Endometrial microvascular endothelial cells (primary cell): ENCODE data around the gene RPS6KA2. TPM values are rescaled to one million over a fixed set of nuclear protein-coding genes. Genes with fewer than 3 reads are reported as not detected.
"Not testable (repeated sequence)": the region's sequence is repeated elsewhere in the genome, so short reads cannot be mapped to it uniquely, and the experiment has no call there.

ENCODE experiments used
- in situ Hi-C: cut with HindIII; loops from 2 replicates; pipeline ENCODE4 v1.10.0; 2017; ENCODE audit warnings: low sequenced_read_pairs, low pct_unique_long_range_greater_than_20kb; ENCODE audit errors: inconsistent ontology term
- total RNA-seq: library from RNA; depleted of rRNA; stranded (reverse); fragments of >200 nt; gene quantifications from one replicate; pipeline ENCODE4 v1.2.3, GENCODE V29; 2015; ENCODE audit errors: inconsistent ontology term

RPS6KA2 gene
- total RNA-seq, 1 donor from 2014 or later, result 35.5 TPM

DNA sequence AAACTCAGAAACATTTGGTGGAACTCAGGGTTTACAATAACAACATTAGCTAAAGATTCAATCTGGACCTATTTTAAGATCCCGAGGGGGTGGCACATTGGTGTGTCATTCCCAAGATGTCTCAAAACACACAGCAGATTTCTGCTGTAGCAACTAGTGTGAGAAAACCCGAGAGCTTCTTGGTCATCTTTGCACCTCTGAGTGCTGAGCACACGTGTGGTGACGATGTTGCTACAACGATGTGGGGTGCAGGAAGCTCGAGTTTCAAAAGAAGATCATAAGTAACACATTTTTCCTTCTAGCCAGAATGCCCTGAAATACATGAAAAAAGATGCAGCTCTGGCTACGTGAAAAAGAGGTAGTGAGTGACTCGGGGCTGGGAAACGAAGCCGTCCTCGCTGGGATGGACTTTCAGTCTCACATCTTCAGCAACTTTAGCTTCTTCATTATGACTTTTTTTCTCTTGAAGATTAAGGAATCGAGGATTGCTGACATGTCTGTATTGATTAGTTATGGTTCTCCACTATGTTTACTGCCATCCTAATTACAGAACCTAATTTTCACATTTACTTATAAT, 42.1 kb downstream of the RPS6KA2 start:
- in situ Hi-C loops, result no loop called here

DNA sequence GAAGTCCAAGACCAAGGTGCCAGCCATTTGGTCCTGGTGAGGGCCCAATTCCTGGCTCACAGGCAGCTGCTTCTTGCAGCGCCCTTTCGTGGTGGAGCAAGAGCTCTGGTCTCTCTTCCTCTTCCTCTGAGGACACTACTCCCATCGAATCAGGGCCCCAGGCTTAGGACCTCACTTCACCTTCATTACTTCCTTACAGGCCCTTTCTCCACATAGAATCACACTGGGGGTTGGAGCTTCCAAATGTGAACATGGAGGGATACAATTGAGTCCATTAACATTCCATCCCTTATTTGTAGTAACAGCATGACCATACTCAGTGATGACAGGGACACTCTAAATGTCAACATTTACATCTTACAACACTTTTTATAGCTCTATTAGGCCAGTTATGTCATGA, 42.9 kb downstream of the RPS6KA2 start:
- in situ Hi-C loops, result no loop called here

DNA sequence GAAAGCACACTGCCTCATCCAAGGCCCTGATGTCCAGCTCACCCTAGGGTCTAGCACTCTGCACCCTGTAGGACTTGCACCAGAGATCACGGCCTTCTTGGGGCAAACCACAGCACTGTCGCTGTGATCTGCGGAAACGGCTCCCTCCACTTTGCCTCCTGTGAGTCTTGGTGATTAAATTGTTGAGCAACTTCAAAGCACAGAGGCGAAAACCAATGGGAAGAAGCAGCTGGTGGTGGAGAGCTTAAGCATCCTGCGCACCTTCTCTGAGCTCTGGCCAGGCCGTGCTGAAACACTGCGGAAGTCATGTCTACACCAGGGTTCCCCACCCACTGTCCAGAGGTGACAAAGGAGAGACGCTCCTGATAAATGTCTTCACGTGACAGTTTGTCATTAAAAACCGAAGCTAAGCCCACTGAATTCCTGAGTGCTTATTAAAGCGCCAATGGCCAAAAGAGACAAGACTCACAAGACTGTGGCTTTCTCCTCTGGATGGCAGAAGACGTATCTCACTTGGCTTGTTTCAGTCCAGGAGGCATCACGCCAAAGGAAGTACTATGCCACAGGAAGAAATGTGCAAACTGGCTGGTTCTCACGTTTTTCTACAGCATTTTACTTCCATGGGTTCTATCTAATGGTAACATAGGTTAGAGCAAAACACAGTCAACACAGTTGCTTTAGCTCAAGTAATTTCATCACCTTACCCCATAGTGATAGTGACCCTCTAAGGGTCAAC, 43.7 kb downstream of the RPS6KA2 start:
- in situ Hi-C loops, result no loop called here

DNA sequence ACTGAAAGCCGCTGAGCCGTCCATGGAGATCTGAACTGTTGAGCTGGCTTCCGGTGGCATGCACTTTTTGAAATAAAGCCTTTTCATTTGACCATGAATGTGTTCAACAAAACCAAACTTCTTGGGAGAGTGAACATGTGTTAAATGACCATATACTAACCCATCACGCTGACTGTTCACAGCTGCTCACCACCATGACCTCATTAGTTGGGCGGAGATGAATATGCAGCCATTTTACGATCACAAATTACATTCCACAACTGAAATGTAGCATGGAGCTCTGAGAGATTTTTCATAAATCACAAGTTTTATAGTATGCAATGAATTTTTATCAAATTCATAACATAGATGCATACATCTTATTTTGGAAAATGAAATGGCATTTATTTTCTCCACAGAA, 44.8 kb downstream of the RPS6KA2 start:
- in situ Hi-C loops, result no loop called here

DNA sequence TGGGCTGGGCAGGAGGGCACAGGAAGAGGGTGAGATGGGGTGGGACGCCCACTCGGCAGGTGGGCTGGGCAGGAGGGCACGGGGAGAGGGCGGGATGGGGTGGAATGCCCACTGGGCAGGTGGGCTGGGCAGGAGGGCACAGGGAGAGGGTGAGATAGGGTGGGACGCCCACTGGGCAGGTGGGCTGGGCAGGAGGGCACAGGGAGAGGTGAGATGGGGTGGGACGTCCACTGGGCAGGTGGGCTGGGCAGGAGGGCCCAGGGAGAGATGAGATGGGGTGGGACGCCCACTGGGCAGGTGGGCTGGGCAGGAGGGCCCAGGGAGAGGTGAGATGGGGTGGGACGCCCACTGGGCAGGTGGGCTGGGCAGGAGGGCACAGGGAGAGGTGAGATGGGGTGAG, 45.2 kb downstream of the RPS6KA2 start:
- in situ Hi-C loops, result not testable (repeated sequence)

DNA sequence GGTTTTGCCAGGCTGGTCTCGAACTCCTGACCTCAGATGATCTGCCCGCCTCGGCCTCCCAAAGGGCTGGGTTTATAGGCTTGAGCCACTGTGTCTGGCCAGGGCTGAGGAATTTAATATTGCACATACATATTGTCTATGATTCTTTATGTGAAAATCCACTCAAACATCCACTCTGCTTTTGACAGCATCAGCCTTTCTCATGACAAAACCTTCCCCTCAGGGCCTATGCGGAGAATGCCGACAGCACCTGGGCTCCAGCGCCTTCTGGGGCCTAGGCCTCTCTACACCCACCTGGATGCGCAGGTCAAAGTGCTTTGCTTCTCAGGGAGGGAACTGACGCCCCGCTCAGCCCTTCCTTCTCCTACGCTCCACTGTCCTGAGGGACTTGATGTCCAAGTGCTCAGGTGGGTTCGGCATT, 46.0 kb downstream of the RPS6KA2 start:
- in situ Hi-C loops, result no loop called here

DNA sequence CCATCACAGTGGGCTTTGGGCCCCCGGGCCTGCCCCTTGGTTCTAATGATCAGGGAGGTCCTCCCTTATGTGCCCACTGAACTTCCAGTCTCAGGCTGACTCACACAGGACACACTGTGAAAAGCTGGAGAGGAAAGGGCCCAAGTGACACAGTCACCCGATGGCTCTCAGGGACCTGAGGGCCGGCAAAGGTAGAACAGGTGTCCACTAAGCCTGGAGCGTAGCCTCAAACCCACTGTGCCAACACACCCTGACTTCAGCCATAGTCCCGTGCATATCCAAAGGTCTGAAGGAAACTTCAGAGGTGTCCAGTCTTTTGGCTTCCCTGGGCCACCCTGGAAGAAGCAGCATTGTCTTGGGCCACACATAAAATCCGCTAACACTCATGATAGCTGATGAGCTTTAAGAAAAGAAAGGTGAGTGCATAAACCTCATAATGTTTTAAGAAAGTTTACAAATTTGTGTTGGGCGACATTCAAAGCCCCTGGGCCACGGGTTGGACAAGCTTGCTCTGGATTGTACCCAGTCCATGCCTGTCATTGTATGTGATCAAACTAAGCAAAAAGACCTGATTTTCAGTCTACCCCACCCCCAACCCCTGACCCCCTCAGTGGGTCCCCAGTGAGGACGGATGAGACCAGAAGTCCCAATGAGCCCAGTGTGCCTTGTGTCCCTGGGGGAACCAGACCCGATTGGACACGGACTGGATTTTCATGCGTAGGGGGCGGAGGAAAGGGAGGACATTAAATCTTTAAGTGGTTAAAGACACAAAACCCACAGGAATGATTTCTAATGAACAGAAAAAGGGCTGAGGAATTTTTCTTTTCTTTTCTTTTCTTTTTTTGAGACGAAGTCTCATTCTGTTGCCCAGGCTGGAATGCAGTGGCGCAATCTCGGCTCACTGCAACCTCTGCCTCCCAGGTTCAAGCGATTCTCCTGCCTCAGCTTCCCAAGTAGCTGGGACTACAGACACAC, 46.7 kb downstream of the RPS6KA2 start:
- in situ Hi-C loops, result no loop called here

DNA sequence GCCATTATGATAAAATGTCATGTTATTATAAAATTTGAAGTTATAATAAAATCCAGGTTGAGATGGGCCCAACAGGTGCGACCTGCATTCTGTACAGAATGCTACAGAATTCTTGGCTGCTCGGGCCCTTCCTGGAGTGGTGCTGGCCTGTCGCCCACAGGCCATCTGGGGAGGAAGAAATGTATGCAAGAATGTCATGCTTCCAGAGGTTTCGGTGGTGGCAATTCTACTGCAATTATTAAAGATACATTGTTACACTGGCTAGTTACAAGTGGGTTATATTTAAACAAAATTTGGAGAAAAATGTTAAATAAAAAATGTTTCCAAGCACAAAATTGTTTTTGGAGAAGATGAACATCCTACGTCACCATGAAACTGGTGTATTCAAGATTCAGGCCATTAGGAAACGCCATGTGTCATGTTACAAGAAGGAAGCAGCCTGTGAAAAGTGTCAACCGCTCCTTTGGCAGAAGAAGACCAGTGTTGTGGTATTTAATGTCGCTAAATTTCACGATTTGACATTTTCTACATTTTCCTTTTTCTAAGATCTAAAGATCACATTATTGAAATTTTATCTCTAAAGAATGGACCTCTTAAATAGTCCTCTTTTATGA, 47.7 kb downstream of the RPS6KA2 start:
- in situ Hi-C loops, result no loop called here

DNA sequence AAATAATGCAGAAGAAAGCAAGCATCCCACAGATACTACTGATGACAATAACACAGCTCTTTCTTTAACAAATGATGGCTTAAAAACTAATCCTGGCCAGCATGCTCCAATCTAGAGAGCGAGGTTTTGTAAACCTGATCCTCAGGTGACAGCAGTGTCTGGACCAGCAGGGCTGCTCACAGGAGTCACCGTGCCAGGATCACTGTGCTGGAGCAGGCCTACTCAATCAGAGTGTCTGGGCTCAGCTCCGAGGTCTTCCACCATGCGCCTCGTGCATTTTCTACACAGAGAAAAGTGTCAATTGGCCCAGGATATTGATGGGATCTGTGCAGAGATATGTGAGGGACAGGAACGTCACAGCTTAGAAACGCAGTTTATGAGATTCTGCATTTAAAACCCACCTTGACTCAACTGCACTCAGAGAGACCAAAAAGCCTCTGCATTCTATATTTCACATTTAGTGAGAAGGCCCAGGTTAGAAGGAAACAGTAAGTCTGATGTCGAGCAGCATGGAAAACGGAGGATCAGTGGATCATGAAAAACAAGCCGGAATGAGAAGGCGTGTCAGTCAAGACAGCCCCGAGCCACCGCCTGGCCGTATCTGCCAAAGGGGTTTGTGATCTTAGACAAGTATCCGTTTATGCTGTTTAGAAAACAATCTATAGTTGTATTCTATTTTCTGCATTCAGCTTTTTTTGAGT, 48.4 kb downstream of the RPS6KA2 start:
- in situ Hi-C loops, result no loop called here

DNA sequence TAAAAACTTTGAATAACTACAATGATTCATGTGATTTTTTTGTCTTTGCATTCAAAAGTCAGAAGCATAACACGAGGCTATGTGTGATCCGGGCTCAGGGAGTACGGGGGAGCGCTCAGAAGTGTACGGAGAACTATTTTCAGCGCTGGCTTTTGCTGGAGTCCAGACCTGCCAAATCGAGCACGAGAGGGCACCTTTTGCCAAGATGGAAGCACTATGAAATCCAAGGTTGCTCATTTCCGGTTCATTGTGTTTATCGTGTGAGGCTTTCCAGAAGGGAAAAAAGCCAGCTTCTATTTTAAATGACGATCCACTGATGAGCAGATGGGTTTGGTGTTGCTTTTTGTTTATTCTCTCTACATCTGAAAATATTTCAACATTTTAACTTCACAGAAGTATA, 51.8 kb downstream of the RPS6KA2 start:
- in situ Hi-C loops, result no loop called here

DNA sequence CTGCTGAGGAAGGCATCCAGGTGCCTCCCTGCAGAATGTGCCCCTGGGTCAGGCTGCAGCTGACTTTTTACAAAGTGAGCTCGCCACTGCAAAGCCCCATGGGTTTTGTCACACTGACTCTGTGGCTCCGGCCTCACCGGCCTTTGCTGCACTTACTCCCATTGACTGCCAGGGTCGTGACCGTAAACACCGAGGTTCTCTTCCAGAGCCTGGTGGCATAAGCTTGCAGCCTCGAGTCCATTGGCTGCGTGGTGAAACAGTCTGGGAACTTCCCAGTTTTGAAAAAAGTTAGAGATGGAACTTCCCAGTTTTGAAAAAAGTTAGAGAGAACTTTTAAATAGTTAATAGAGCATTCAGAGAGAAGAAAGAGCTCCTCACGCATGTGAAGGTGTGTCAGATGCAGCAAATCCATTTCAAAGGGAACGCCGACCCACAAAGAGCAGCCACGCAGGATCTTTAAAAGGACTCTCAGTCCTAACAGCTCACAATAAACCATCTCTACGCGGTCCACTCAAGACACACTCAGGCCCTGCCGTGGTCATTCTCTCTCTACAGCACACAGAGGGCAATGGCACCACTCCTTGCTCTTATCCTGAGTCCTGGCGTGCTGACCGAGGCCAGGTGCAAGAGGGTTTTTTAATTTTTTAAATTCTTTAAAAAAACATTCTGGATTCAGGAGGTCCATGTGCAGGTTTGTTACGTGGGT, 53.4 kb downstream of the RPS6KA2 start:
- in situ Hi-C loops, result no loop called here

DNA sequence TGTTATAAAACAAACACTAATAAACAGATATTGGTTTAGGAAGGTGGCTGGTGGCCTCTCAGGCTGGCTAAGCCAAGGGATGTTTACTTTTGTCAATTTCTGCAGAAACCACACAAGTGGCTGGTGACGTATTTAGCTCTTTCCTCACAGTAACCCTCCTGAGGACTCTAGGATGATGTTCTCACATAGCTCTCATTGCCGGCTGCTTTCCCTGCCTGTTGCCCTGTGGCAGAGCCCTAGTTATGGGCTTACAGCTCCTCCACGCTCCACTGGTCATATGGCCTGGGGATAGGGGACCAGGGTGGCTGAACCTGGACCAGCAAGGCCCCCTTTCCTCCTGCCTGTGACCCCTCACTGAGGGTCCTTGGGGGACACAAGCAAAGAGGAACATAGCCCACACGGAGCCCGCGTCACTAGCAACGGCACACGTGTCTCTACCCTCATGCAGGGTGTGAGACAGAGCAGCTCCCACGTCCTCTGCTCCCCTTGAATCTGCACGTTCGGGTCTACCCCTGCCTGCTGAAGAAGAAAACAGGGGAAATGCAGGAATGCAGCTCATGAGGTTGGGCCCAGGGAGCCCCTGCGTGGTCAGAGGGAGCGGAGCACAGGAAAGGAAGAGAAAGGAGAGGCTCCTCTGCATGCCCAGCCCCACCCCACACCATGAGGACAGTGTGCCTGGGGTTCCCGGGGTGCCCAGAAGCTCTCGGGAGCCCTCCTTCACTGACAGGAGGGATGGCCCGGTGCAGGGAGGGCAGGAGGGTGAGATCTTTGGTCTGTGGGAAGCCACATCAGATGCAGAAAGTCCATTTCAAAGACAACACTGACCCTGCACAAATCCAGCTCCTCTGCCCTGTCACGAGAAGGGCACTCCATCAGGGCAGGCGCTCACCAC, 54.4 kb downstream of the RPS6KA2 start:
- in situ Hi-C loops, result no loop called here

DNA sequence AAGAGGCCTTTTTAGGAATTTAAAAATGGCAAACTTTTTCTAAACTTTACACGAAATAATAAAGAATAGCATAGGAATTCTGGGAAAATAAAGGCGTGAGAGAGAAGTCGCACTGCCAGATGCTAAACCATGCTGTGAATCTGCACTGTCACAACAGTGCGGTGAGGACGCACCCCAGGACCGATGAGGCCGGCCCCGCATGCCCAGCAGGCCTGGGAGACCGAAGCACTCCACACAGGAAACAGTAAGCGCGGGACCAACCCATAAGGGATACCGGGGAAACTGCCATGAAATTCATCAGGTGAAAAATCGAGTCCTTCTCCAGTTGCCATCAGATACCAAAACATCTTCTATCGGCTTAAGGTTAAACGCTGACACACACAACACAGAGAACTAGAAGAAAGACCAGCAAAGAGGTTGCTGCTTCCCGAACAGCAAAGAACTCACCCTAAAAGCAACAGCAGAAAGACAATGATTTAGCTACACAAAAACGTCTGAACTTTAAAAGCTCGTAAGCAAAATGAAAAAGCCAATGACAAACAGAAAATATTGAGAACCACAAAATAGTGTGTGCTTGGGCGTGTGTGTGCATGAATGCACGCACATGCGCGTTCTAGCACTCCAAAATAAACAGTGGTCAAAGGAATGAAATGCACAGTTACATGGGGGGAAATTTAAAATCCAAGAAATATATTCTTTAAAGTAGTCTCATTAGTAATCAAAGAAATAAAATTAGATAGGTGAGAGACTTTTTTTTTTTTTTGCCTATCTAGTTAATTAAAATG, 55.9 kb downstream of the RPS6KA2 start:
- in situ Hi-C loops, result no loop called here

DNA sequence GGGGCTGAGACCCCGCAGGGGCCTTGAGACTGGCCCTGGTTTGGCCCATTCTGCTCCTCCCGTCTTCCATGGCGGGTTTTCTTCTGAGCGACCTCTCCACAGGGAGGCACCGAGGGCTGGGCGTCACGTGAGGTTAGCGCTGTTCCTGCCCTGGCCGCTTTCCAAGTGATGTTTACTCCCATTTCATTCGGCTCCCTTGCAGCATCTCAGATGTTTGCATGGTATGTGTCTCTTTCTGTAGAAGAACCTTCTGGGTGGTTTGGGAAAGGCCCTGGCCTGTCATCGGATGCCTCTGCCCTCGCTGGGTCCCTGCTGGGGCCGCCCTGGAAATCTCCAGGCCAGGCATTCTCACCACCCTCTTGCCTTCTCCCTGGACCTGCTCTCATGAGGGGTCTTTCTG, 57.8 kb downstream of the RPS6KA2 start:
- in situ Hi-C loops, result no loop called here

DNA sequence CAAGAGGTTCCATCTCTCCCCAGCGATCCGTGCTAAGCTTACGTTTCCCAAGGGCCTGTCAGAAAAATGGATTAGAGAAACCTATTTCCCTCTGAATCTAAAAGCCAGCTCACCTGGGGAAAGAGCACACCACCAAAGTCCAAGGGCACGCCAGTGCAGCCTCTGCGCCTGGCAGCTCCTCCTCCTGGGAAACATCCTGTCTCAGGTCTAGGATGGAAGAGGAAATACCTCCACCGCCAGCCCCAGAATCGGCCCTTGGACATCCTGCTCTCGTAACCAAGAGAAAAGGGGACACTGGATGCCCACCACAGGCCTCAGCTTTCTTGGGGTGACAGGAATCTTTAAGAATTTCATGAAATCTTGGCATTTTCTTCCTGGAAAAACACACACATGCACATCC, 59.2 kb downstream of the RPS6KA2 start:
- in situ Hi-C loops, result no loop called here

DNA sequence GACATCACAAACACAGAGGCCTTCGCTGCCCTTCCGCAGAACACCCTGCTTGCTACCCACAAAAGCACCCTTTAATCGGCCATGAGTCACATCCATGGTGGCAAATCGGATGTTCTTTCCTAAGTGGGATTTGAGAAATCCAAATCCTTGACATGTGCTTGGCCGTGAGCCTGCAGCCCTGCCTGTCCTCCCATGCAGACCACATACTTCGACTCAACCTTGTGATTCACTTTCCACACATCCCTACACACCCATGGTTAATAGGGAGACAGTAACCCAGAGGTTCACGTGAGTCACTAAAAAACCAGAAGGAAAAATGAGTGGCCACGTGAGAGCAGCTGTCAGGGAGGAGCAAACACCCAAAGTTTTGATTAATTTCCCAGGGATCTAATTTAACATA, 59.9 kb downstream of the RPS6KA2 start:
- in situ Hi-C loops, result no loop called here
